Activated gamma-delta T cell treated with Interleukin-2 at 50 U/mL for 16 hours (primary cell): ENCODE data around the gene RBKS.

Experiments
- DNase-seq: peaks from one replicate; pipeline ENCODE4 v3.0.0-alpha.2; 2020

Gene RBKS

DNA sequence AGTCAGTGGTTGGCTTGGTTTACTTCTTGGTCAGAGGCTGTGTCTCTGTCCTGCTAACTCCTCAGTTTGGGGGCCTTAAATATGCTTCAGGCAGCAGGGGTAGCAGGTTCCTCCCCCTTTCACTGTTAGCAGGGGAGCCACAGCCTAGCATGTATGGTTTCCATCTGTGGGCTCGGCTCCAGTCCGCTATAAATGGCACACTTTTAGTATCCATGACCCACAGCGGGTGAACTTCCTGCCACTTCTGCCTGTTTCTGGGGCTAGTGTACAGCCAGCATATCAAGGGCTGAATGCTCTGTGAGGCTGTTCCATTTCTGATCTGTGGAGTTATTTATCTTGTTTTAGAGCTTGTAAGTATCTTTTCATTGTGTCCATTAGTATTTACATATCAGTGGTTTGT, 60.4 kb downstream of the RBKS start:
- DNase-seq: no peak

DNA sequence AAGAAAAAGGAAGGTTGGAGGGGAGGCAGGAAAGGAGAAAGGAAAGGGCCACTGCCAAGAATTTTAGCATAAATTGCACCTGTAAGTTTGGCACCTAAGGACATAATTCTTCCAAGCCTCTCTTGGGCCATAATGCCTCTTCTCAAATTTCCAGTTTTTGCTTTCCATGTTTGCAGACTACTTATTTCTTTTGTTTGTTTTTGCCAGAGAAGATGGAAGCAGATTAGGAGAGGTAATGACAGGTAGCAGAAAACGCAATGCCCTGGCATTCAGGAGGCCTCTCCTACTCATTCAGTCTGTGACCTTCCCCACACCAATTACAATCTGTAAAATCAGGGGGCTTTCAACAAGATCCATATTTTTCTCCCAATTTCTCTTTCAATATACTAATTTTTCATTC, 61.9 kb downstream of the RBKS start:
- no peak for DNase-seq

DNA sequence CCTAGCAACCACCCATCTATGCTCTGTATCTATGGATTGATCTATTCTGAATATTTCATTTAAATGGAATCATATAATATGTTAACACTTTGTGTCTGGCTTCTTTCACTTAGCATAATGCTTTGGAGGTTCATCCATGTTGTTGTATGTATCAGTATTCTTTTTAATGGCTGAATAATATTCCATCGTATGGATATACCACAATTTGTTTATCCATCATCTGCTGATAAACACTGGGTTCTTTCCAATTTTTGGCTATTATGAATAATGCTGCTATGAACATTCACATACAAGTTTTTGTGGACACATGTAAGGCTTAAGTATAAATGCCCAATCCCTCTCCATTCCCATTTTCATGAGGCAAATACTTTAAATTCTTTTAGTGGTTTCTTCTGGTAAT, 65.8 kb downstream of the RBKS start:
- DNase-seq: no peak

GRCh38 chr2:27823569-27823968, 66.6 kb downstream of the RBKS start:
- no peak for DNase-seq

GRCh38 chr2:27823135-27823534, 67.1 kb downstream of the RBKS start:
- DNase-seq: no peak

GRCh38 chr2:27822049-27822448, 68.1 kb downstream of the RBKS start:
- no peak for DNase-seq

GRCh38 chr2:27815860-27816438, 74.2 kb downstream of the RBKS start:
- no peak for DNase-seq

DNA sequence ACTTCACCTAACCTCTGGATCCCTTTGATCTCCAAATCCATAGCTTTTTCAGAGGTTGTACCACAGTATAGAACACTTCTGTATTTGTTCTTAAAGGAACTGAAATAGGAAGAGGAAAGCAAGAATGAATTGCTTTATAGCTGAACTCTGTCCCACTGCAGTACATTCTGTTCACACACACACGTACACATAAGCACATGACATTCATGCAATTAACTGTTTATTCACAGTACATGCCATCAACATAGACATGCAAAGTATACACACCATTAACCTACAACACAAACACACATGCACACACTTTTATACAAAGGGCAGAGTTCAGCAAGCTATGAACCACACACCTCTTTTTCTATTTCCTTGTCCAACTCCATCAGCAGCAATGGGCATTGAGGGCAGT, 75.4 kb downstream of the RBKS start:
- no peak for DNase-seq

DNA sequence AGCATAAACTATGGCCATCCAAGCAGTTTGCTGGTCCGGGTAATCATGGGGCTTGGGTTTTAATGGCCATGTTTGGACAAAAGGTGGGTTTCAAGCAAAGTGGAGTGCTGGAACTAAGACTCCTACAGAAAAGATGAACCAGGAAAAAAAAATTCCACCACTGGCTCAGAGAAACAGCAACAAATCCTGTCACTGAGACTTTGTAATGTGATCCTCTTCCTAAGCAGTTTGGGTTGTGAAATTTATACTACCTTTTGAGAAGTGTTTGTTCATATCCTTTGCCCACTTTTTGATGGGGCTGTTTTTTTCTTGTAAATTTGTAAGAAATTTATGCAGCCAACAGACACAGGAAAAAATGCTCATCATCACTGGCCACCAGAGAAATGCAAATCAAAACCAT, 78.4 kb downstream of the RBKS start:
- DNase-seq: no peak

GRCh38 chr2:27810455-27810854, 79.7 kb downstream of the RBKS start:
- DNase-seq: no peak

- no peak for DNase-seq
These were observed 80.4 kb downstream of the RBKS start for GRCh38 chr2:27809761-27810241.

- DNase-seq: no peak
These were observed 81.2 kb downstream of the RBKS start for GRCh38 chr2:27808984-27809383.

GRCh38 chr2:27808418-27808817, 81.8 kb downstream of the RBKS start:
- no peak for DNase-seq

- no peak for DNase-seq
These were observed 82.7 kb downstream of the RBKS start for GRCh38 chr2:27807476-27807875.

DNA sequence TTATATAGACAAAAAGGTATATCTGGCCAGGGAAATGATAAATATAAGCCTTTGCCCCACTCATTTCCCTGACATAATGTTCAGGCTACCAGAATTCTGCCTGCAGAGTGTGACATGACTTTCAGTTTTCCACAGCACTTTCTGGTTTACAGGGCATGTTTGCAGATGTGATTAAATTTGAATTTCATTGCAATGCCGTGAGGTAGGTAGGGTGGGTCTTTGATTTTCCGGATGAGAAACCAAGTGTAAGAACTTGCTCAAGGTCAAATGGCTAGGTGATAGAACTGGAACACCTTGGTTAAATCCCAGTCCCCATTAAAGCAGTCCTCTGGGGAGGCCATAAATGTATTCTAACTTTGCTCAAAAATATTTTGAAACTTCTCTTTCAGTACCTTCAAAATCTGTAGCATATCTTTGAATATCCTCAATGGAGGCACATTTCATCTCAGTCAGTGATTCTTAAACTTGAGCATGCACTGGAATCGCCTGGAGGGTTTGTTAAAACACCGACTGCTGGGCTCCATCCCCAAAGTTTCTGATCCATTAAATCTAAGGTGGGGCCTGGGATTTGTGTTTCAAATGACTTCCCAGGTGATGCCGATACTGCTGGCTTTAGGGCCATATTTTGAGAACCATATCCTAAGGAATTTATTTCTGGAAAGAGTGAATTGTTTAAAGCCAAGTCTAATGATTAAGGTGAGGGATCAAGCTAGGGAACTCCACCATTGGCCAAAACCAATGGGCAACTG, 83.7 kb downstream of the RBKS start:
- DNase-seq: no peak

- DNase-seq: no peak
These were observed 85.0 kb downstream of the RBKS start for GRCh38 chr2:27805180-27805579.

DNA sequence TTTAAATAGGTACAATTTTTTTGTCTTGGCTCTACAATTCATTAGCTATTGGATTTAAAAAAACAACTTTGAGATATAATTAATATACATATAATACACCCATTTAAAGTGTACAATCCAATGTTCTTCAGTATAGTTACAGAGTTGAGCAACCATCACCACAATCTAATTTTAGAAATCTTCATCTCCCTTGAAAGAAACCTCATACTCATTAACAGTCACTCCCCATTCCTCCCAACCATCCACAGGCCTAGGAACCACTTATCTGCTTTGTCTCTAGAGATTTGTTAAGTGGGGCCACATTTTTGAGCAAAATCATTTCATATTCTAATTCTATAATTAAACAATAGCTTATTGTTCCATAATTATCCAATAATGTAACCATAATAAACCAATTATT, 86.0 kb downstream of the RBKS start:
- DNase-seq: no peak

DNA sequence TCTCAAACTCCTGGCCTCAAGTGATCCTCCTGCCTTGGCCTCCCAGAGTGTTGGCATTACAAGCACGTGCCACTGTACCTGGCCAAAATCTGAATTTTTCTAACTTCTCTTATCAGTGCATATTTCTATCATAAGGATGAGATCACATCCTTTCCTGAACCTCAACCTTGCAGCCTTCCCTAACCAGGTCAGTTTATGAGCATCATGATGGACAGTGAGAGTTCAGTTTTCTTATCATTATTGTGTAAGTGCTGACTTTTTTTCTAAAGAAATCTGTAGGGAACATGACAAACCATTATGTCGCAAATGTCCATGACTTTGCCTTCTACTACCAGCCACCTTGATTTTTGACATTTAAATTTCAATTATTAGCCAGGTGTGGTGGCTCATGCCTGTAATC, 87.1 kb downstream of the RBKS start:
- no peak for DNase-seq

DNA sequence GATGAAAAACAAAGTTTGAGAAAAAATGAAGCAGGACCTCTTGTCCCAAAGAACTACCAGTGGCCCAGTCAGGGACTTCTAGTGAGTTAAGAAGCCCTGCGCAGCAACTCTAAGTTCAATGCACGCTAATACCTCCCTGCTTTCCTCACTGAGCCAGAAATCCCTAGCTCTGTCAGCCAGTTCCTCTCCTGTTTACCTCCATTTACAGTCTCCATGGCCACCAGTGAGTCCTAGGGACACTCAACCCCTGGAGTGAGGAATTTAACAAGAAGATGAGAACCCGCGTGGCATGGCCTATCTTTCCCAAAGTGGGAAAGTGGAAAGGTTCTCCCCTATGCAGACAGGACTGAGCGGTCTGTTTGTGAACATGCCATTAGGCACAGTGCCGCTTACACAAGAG, 87.6 kb downstream of the RBKS start:
- no peak for DNase-seq

DNA sequence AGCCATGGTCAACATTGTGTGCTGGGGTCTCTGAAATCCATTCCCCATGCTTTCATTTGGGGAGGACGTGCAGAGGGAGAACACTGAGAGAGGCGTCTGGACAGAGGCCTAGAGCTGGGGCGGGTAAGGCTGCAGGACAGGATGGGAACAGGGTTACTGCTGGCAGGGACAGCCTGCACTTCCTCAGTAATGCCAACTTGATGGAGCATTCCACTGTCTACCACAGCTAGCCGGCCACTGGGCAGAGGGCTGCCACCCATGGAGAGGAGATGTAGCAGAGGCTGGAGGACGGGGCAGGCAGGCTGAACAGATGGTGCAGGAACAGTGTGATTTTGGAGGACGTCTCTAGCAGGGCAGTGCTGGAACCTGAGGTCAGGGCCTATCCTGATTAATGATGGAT, 89.3 kb downstream of the RBKS start:
- no peak for DNase-seq

GRCh38 chr2:27799646-27800010, 90.6 kb downstream of the RBKS start:
- DNase-seq: no peak

GRCh38 chr2:27798948-27799645, 91.1 kb downstream of the RBKS start:
- DNase-seq: no peak

DNA sequence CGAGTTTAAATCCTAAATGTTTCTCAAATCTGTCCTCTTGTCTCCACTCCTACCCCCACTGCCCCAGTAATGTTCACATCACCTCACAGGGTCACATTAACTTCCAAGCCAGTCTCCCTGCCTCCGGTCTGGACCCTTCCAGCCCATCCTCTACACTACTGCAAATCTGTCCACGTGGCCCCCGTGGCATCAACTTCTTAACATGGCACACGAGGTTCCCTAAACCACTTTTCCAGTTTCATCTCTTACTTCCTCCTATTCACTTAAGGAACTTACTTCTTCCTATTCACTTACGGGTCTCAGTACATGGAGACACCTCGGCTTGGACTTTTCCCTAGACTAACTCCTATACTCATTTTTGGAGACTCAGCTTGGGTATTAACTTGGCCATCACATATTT, 91.7 kb downstream of the RBKS start:
- DNase-seq: no peak

GRCh38 chr2:27797841-27798240, 92.3 kb downstream of the RBKS start:
- DNase-seq: no peak
